D721Med (cell line): ENCODE measurements around the gene FUT6.
"Not testable (repeated sequence)": the region's sequence is repeated elsewhere in the genome, so short reads cannot be mapped to it uniquely, and the experiment has no call there.

Experiments
- DNase-seq: peaks from one replicate; pipeline ENCODE4 v3.0.0; 2011; ENCODE audit warnings: low spot score; ENCODE audit not compliant: insufficient read length
- FAIRE-seq: peaks from 2 replicates; lab custom pipeline; 2011; peaks lifted over from hg19 to GRCh38; lab: Jason Lieb, UNC
- CTCF ChIP-seq: IDR thresholded peaks from 2 replicates; pipeline ENCODE4 v1.5.1; 2012; ENCODE audit warnings: mild to moderate bottlenecking, control low read depth; ENCODE audit not compliant: insufficient read depth; ENCODE audit errors: missing control alignments

Gene FUT6

GRCh38 chr19:5864725-5865486, 25.4 kb upstream of the FUT6 start:
- FAIRE-seq (no peak), DNase-seq (peak; percentile 16)
- no peak for TF ChIP-seq CTCF

- no peak for TF ChIP-seq CTCF
- FAIRE-seq (no peak), DNase-seq (no peak)
Measured at GRCh38 chr19:5864013-5864720, 24.7 kb upstream of the FUT6 start.

DNA sequence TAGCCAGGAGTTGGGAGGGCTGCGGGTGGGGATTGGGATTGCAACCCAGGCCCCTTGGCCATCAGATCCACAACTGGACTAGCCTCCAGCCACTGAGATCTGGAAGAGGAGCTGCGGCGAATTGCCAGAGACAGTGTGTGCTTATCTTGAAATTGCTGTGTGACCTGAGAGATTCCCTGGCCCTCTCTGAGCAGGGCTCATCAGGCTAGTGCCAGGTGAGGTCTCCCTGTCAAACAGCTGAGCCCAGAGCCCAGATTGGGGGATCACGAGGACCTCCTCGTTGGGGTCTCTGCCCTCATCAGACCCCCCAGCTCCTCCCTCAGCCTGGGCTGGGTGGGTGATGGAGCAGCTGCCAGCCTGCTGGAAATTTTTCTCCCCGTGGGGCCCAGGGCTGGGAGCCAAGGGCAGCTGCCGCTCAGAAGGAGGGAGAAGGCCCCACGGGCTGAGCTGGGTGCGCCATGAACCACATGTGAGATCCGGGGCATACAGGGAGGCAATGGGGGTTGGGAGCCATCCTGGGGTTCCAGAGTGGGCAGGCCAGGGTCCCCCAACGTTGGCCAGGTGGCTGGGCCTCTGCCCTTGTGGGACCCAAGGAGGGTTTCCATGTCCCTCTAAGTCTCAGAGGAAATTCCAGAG, 23.6 kb upstream of the FUT6 start:
- no peak for TF ChIP-seq CTCF
- FAIRE-seq (no peak), DNase-seq (peak; percentile 12)

DNA sequence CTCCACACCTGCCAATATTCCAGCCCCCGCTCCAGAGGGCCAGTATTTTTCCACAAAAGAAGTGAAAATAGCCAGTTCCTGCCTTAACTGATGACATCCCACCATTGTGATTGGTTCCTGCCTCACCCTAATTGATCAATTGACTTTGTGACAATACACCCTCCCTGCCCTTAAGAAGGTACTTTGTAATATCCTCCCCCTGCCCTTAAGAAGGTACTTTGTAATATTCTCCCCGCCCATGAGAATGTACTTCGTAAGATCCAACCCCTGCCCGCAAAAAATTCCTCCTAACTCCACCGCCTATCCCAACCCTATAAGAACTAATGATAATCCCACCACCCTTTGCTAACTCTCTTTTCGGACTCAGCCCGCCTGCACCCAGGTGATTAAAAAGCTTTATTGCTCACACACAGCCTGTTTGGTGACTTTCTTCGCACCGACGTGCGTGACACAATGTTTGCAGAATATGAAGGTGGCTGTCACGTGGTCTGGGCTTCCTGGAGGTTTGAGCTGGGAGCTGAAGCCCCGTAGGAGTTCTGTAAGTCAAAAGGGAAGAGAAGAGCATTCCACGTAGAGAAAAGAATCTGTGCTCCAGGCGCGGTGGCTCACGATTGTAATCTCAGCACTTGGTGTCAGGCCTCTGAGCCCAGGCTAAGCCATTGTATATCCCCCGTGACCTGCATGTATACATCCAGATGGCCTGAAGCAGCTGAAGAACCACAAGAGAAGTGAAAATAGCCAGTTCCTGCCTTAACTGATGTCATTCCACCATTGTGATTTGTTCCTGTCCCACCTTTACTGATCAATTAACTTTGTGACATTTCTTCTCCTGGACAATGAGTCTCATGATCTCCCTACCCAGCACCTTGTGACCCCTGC, 17.9 kb upstream of the FUT6 start:
- DNase-seq (peak; percentile 7), FAIRE-seq (no peak)
- TF ChIP-seq CTCF, result no peak

- FAIRE-seq, result not testable (repeated sequence)
- peak; percentile 27 for DNase-seq
Measured at GRCh38 chr19:5855151-5855550, 15.6 kb upstream of the FUT6 start.

GRCh38 chr19:5854121-5854520, 14.6 kb upstream of the FUT6 start:
- FAIRE-seq, DNase-seq: not testable (repeated sequence)

- DNase-seq (no peak), FAIRE-seq (no peak)
- TF ChIP-seq CTCF, result no peak
Measured at GRCh38 chr19:5851302-5851701, 11.8 kb upstream of the FUT6 start, which contains the start of gene FUT3. Gene FUT3 (minus strand): TSS chr19:5851449.
